ENCODE results near the gene FSTL1. TPM values are rescaled to one million over a fixed set of nuclear protein-coding genes. Genes with fewer than 3 reads are reported as not detected.

FSTL1 gene
- total and polyA plus RNA-seq, 7 experiments from 2014 or later = 0.05 to 0.58 (median 0.29) TPM; not detected in 3

- Mint-ChIP-seq H3K27me3 (peaks cover 17 to 22% (median 20%) of the 10 kb centered on the region in 5 donors), H3K27ac (no peak overlapping the region), H3K4me3 (no peak overlapping the region), H3K4me1 (no peaks in the 10 kb centered on the region), H3K9me3 (peaks cover 0 to 4% (median 0%) of the 10 kb centered on the region in 11 donors), H3K36me3 (no peaks in the 10 kb centered on the region)
- ChIA-PET CTCF (no interaction called here), POLR2A (no interaction called here)
- H3K27me3 ChIP-seq (ENCODE audit: control insufficient read depth in 2 of 2, insufficient read depth in 2 of 2, low read length in 2 of 2) = no peaks in the 10 kb centered on the region
- intact Hi-C loops (cut with micrococcal nuclease) = no loop called here
- no peak overlapping the region for H3K27ac ChIP-seq (ENCODE audit: low read depth, low read length)
- DNase-seq = no peak
- H3K9me3 ChIP-seq (ENCODE audit: control insufficient read depth in 2 of 3, low read length in 3 of 3) = no peaks in the 10 kb centered on the region
- H3K4me1 ChIP-seq (ENCODE audit: control insufficient read depth in 2 of 2, insufficient read depth in 2 of 2, low read length in 2 of 2) = no peaks in the 10 kb centered on the region
- no peak for ATAC-seq
- H3K4me3 ChIP-seq (ENCODE audit: low read length) = no peak overlapping the region
- no peaks in the 10 kb centered on the region for H3K36me3 ChIP-seq (ENCODE audit: control insufficient read depth in 2 of 3, insufficient read depth in 3 of 3, low read length in 3 of 3)
Observed at GRCh38 chr3:120469440-120469839, 18.6 kb upstream of the FSTL1 start.

DNA sequence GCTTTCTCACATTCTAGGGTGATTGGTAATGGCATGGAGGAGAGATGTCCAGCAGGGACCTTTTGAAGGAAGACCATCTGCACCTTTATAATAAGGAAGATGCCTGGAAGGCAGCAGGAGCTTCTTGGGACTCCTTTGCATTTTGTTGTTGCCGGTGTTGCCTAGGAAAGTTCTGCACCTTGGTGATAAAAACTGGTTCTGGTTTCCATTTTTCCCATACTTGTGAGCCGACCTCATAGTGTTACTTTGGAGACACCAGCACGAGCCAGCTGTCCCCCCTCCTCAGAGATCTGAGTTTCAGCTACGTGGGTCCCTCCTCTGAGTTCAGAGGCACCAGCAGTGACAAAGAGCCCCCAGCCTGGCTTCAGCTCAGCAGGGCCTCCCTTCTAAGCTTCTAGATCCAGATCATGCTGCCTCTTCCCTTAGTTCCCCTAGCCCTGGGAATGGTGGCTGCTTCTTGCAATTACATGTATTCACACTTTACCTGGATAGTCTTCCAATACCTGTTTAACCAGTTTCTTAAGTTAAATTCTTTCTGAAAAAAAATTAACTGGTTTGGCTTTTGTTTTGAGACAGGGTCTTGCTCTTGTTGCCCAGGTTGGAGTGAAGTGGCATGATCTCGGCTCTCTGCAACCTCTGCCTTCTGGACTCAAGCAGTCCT is 18.0 kb upstream of the FSTL1 start:
- no peak overlapping the region for H3K4me3 ChIP-seq (ENCODE audit: low read length)
- H3K27me3 ChIP-seq (ENCODE audit: control insufficient read depth in 2 of 2, insufficient read depth in 2 of 2, low read length in 2 of 2) = no peaks in the 10 kb centered on the region
- H3K4me1 Mint-ChIP-seq = no peaks in the 10 kb centered on the region
- CTCF ChIA-PET = no interaction called here
- intact Hi-C loops (cut with micrococcal nuclease) = no loop called here
- no peak overlapping the region for H3K27ac Mint-ChIP-seq
- H3K27ac ChIP-seq (ENCODE audit: low read depth, low read length) = no peak overlapping the region
- H3K9me3 Mint-ChIP-seq = peaks cover 0 to 4% (median 0%) of the 10 kb centered on the region in 11 donors
- no peaks in the 10 kb centered on the region for H3K4me1 ChIP-seq (ENCODE audit: control insufficient read depth in 2 of 2, insufficient read depth in 2 of 2, low read length in 2 of 2)
- H3K36me3 Mint-ChIP-seq = no peaks in the 10 kb centered on the region
- ATAC-seq (no peak), DNase-seq (no peak)
- POLR2A ChIA-PET = no interaction called here
- no peaks in the 10 kb centered on the region for H3K36me3 ChIP-seq (ENCODE audit: control insufficient read depth in 2 of 3, insufficient read depth in 3 of 3, low read length in 3 of 3)
- no peaks in the 10 kb centered on the region for H3K9me3 ChIP-seq (ENCODE audit: control insufficient read depth in 2 of 3, low read length in 3 of 3)
- peaks cover 17 to 22% (median 19%) of the 10 kb centered on the region in 5 donors for H3K27me3 Mint-ChIP-seq
- no peak overlapping the region for H3K4me3 Mint-ChIP-seq

- H3K36me3 ChIP-seq (ENCODE audit: control insufficient read depth in 2 of 3, insufficient read depth in 3 of 3, low read length in 3 of 3) = no peaks in the 10 kb centered on the region
- H3K36me3 Mint-ChIP-seq = no peaks in the 10 kb centered on the region
- H3K4me3 ChIP-seq (ENCODE audit: low read length) = no peak overlapping the region
- peaks cover 0 to 6% (median 0%) of the 10 kb centered on the region in 7 donors for H3K4me1 Mint-ChIP-seq
- ATAC-seq (no peak), DNase-seq (no peak)
- H3K4me3 Mint-ChIP-seq = no peak overlapping the region
- no peaks in the 10 kb centered on the region for H3K9me3 ChIP-seq (ENCODE audit: control insufficient read depth in 2 of 3, low read length in 3 of 3)
- H3K27ac Mint-ChIP-seq = no peak overlapping the region
- no peaks in the 10 kb centered on the region for H3K27me3 ChIP-seq (ENCODE audit: control insufficient read depth in 2 of 2, insufficient read depth in 2 of 2, low read length in 2 of 2)
- H3K27me3 Mint-ChIP-seq = peaks cover 0 to 19% (median 7%) of the 10 kb centered on the region in 5 donors
- ChIA-PET CTCF (no interaction called here), POLR2A (no interaction called here)
- intact Hi-C loops (cut with micrococcal nuclease) = no loop called here
- no peaks in the 10 kb centered on the region for H3K4me1 ChIP-seq (ENCODE audit: control insufficient read depth in 2 of 2, insufficient read depth in 2 of 2, low read length in 2 of 2)
- H3K9me3 Mint-ChIP-seq = no peaks in the 10 kb centered on the region
- no peak overlapping the region for H3K27ac ChIP-seq (ENCODE audit: low read depth, low read length)
Observed at GRCh38 chr3:120462409-120462959, 11.7 kb upstream of the FSTL1 start.

- Mint-ChIP-seq H3K4me1 (peaks cover 0 to 6% (median 0%) of the 10 kb centered on the region in 7 donors), H3K4me3 (no peak overlapping the region), H3K27ac (no peak overlapping the region), H3K9me3 (no peaks in the 10 kb centered on the region), H3K36me3 (no peaks in the 10 kb centered on the region), H3K27me3 (peaks cover 0 to 19% (median 7%) of the 10 kb centered on the region in 5 donors)
- H3K27ac ChIP-seq (ENCODE audit: low read depth, low read length) = no peak overlapping the region
- H3K36me3 ChIP-seq (ENCODE audit: control insufficient read depth in 2 of 3, insufficient read depth in 3 of 3, low read length in 3 of 3) = no peaks in the 10 kb centered on the region
- H3K4me3 ChIP-seq (ENCODE audit: low read length) = no peak overlapping the region
- intact Hi-C loops (cut with micrococcal nuclease) = no loop called here
- H3K4me1 ChIP-seq (ENCODE audit: control insufficient read depth in 2 of 2, insufficient read depth in 2 of 2, low read length in 2 of 2) = no peaks in the 10 kb centered on the region
- no peak for ATAC-seq
- ChIA-PET CTCF (no interaction called here), POLR2A (no interaction called here)
- DNase-seq = no peak
- H3K27me3 ChIP-seq (ENCODE audit: control insufficient read depth in 2 of 2, insufficient read depth in 2 of 2, low read length in 2 of 2) = no peaks in the 10 kb centered on the region
- H3K9me3 ChIP-seq (ENCODE audit: control insufficient read depth in 2 of 3, low read length in 3 of 3) = no peaks in the 10 kb centered on the region
Observed at GRCh38 chr3:120461416-120461815, 10.6 kb upstream of the FSTL1 start.

GRCh38 chr3:120460862-120461261 is 10.1 kb upstream of the FSTL1 start:
- Mint-ChIP-seq H3K36me3 (no peaks in the 10 kb centered on the region), H3K27ac (no peak overlapping the region), H3K4me3 (no peak overlapping the region), H3K4me1 (peaks cover 0 to 6% (median 0%) of the 10 kb centered on the region in 7 donors), H3K9me3 (no peaks in the 10 kb centered on the region), H3K27me3 (peaks cover 0 to 19% (median 7%) of the 10 kb centered on the region in 5 donors)
- no peaks in the 10 kb centered on the region for H3K36me3 ChIP-seq (ENCODE audit: control insufficient read depth in 2 of 3, insufficient read depth in 3 of 3, low read length in 3 of 3)
- H3K27ac ChIP-seq (ENCODE audit: low read depth, low read length) = no peak overlapping the region
- H3K4me3 ChIP-seq (ENCODE audit: low read length) = no peak overlapping the region
- DNase-seq = no peak
- H3K4me1 ChIP-seq (ENCODE audit: control insufficient read depth in 2 of 2, insufficient read depth in 2 of 2, low read length in 2 of 2) = no peaks in the 10 kb centered on the region
- ChIA-PET POLR2A (no interaction called here), CTCF (no interaction called here)
- ATAC-seq = no peak
- H3K9me3 ChIP-seq (ENCODE audit: control insufficient read depth in 2 of 3, low read length in 3 of 3) = no peaks in the 10 kb centered on the region
- intact Hi-C loops (cut with micrococcal nuclease) = no loop called here
- no peaks in the 10 kb centered on the region for H3K27me3 ChIP-seq (ENCODE audit: control insufficient read depth in 2 of 2, insufficient read depth in 2 of 2, low read length in 2 of 2)

- Histone ChIP-seq H3K27ac (ENCODE audit: low read depth, low read length) (no peak overlapping the region), H3K9me3 (ENCODE audit: control insufficient read depth in 2 of 3, low read length in 3 of 3) (no peaks in the 10 kb centered on the region), H3K27me3 (ENCODE audit: control insufficient read depth in 2 of 2, insufficient read depth in 2 of 2, low read length in 2 of 2) (no peaks in the 10 kb centered on the region), H3K4me1 (ENCODE audit: control insufficient read depth in 2 of 2, insufficient read depth in 2 of 2, low read length in 2 of 2) (no peaks in the 10 kb centered on the region), H3K4me3 (ENCODE audit: low read length) (no peak overlapping the region), H3K36me3 (ENCODE audit: control insufficient read depth in 2 of 3, insufficient read depth in 3 of 3, low read length in 3 of 3) (no peaks in the 10 kb centered on the region)
- Mint-ChIP-seq H3K27ac (no peak overlapping the region), H3K4me3 (no peak overlapping the region), H3K36me3 (no peaks in the 10 kb centered on the region), H3K27me3 (peaks cover 0 to 19% (median 7%) of the 10 kb centered on the region in 5 donors), H3K9me3 (peaks cover 0 to 2% (median 0%) of the 10 kb centered on the region in 11 donors), H3K4me1 (peaks cover 0 to 6% (median 0%) of the 10 kb centered on the region in 7 donors)
- ChIA-PET CTCF (interaction anchor here (0.7 kb wide), 1 partner anchor 29 kb away, joined by 3 read pairs; no protein-coding TSS in a partner anchor), POLR2A (no interaction called here)
- ATAC-seq = no peak
- DNase-seq = no peak
- intact Hi-C loops (cut with micrococcal nuclease) = no loop called here
Observed at GRCh38 chr3:120460181-120460790, 9.5 kb upstream of the FSTL1 start.

All from naive thymus-derived CD4-positive, alpha-beta T cell (primary cell).